ENCODE data around the gene CTDSPL.
A peak's percentile ranks its signal among the peaks of the same experiment; 100 is the strongest.
"Not testable (repeated sequence)": the region's sequence is repeated elsewhere in the genome, so short reads cannot be mapped to it uniquely, and the experiment has no call there.

The CTDSPL gene

GRCh38 chr3:38026856-38027255, 165.2 kb downstream of the CTDSPL start:
- no peak for DNase-seq

GRCh38 chr3:38027466-38028465, 166.1 kb downstream of the CTDSPL start:
- no peak for DNase-seq

GRCh38 chr3:38028621-38029361, 167.1 kb downstream of the CTDSPL start:
- no peak for DNase-seq

GRCh38 chr3:38029400-38030125, 167.9 kb downstream of the CTDSPL start, which contains the start of gene PLCD1:
Gene PLCD1, minus strand, starts transcription at chr3:38029642. Its CDS starts 103 bp downstream, at chr3:38029539.
- no peak for DNase-seq

- DNase-seq, result no peak
Measured at GRCh38 chr3:38030126-38031021, 168.7 kb downstream of the CTDSPL start.

- peak; percentile 65 for DNase-seq
Measured at GRCh38 chr3:38031022-38031994, 169.6 kb downstream of the CTDSPL start.

GRCh38 chr3:38032328-38032865, 170.7 kb downstream of the CTDSPL start:
- no peak for DNase-seq

GRCh38 chr3:38033586-38033985, 171.9 kb downstream of the CTDSPL start:
- DNase-seq, result not testable (repeated sequence)
